WTC11 (cell line): ENCODE data around the gene RACGAP1.

ENCODE experiments used
- TF ChIP-seq, protein P1 (sequence below): sonication (generic); formaldehyde crosslinking; IDR thresholded peaks from 2 replicates; pipeline ENCODE4 v1.8.1; 2023; ENCODE audit warnings: mild to moderate bottlenecking, missing genetic modification reagents, moderate library complexity
- TF ChIP-seq, protein P2 (sequence below): fragments of 250-450 bp; sonication (Bioruptor Pico); IDR thresholded peaks from 2 replicates; pipeline ENCODE4 v1.9.0; 2021; ENCODE audit warnings: mild to moderate bottlenecking, borderline replicate concordance

DNA sequence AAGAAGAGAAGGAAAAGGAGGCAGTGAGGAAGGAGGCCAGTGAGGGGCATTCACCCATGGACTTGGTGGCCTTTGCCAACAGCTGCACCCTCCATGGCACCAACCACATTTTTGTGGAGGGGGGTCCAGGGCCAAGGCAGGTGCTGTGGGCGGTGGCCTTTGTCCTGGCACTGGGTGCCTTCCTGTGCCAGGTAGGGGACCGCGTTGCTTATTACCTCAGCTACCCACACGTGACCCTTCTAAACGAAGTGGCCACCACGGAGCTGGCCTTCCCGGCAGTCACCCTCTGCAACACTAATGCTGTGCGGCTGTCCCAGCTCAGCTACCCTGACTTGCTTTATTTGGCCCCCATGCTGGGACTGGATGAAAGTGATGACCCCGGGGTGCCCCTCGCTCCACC, 48.4 kb upstream of the RACGAP1 start:
- TF ChIP-seq, protein P1, sequence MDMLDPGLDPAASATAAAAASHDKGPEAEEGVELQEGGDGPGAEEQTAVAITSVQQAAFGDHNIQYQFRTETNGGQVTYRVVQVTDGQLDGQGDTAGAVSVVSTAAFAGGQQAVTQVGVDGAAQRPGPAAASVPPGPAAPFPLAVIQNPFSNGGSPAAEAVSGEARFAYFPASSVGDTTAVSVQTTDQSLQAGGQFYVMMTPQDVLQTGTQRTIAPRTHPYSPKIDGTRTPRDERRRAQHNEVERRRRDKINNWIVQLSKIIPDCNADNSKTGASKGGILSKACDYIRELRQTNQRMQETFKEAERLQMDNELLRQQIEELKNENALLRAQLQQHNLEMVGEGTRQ, result no peak
- TF ChIP-seq, protein P2, sequence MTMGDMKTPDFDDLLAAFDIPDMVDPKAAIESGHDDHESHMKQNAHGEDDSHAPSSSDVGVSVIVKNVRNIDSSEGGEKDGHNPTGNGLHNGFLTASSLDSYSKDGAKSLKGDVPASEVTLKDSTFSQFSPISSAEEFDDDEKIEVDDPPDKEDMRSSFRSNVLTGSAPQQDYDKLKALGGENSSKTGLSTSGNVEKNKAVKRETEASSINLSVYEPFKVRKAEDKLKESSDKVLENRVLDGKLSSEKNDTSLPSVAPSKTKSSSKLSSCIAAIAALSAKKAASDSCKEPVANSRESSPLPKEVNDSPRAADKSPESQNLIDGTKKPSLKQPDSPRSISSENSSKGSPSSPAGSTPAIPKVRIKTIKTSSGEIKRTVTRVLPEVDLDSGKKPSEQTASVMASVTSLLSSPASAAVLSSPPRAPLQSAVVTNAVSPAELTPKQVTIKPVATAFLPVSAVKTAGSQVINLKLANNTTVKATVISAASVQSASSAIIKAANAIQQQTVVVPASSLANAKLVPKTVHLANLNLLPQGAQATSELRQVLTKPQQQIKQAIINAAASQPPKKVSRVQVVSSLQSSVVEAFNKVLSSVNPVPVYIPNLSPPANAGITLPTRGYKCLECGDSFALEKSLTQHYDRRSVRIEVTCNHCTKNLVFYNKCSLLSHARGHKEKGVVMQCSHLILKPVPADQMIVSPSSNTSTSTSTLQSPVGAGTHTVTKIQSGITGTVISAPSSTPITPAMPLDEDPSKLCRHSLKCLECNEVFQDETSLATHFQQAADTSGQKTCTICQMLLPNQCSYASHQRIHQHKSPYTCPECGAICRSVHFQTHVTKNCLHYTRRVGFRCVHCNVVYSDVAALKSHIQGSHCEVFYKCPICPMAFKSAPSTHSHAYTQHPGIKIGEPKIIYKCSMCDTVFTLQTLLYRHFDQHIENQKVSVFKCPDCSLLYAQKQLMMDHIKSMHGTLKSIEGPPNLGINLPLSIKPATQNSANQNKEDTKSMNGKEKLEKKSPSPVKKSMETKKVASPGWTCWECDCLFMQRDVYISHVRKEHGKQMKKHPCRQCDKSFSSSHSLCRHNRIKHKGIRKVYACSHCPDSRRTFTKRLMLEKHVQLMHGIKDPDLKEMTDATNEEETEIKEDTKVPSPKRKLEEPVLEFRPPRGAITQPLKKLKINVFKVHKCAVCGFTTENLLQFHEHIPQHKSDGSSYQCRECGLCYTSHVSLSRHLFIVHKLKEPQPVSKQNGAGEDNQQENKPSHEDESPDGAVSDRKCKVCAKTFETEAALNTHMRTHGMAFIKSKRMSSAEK (CRISPR knock-in tag), result no peak
